Natural killer cell (primary cell): ENCODE measurements around the gene CAMK2D. TPM values are rescaled to one million over a fixed set of nuclear protein-coding genes. Genes with fewer than 3 reads are reported as not detected.
"Not testable (repeated sequence)": the region's sequence is repeated elsewhere in the genome, so short reads cannot be mapped to it uniquely, and the experiment has no call there.

ENCODE experiments used
- ATAC-seq, 3 donors: fragments of 150-1000 bp in 2 of 3; fragments of 200-7000 bp in 1 of 3; cut with Tn5 transposase; 1 replicate in 1 of 3; 2 replicates in 2 of 3; pipeline ENCODE4 v1.10.0; 2021; ENCODE audit warnings: mild to moderate bottlenecking in 2 of 3, moderate library complexity in 2 of 3
- DNase-seq, 2 donors: peaks; one replicate each; pipeline versions ENCODE4 v3.0.0 to v3.0.0-alpha.2; 2013 to 2021; ENCODE audit warnings: mixed read lengths in 1 of 2
- H3K27ac ChIP-seq: one replicate; pipeline ENCODE4 v1.5.1; 2013; ENCODE audit warnings: mild to moderate bottlenecking, low read length
- H3K27me3 ChIP-seq: one replicate; pipeline ENCODE4 v1.6.1; 2013; ENCODE audit warnings: low read length; ENCODE audit not compliant: control insufficient read depth, insufficient read depth
- H3K36me3 ChIP-seq: one replicate; pipeline ENCODE4 v1.6.1; 2013; ENCODE audit warnings: low read length; ENCODE audit not compliant: control insufficient read depth, insufficient read depth
- H3K4me1 ChIP-seq: one replicate; pipeline ENCODE4 v1.6.1; 2013; ENCODE audit warnings: low read length; ENCODE audit not compliant: control insufficient read depth, insufficient read depth
- H3K4me3 ChIP-seq: one replicate; pipeline ENCODE4 v1.5.1; 2013; ENCODE audit warnings: low read length
- H3K9me3 ChIP-seq: one replicate; pipeline ENCODE4 v1.6.1; 2013; ENCODE audit warnings: low read length; ENCODE audit not compliant: control insufficient read depth, insufficient read depth
- H3K27ac Mint-ChIP-seq, 2 donors: one replicate each; pipeline ENCODE4 v1.8.0; 2022; ENCODE audit warnings: mild to moderate bottlenecking in 2 of 2, mixed read lengths in 2 of 2, moderate library complexity in 1 of 2
- H3K27me3 Mint-ChIP-seq, 2 donors: one replicate each; pipeline ENCODE4 v1.8.0; 2022; ENCODE audit warnings: low read depth in 2 of 2, mixed read lengths in 2 of 2
- H3K36me3 Mint-ChIP-seq: one replicate; pipeline ENCODE4 v1.8.0; 2022; ENCODE audit warnings: mixed read lengths
- H3K4me1 Mint-ChIP-seq, 2 donors: one replicate each; pipeline ENCODE4 v1.8.0; 2022; ENCODE audit warnings: mixed read lengths in 2 of 2
- H3K4me3 Mint-ChIP-seq: one replicate; pipeline ENCODE4 v1.8.0; 2022; ENCODE audit warnings: mild to moderate bottlenecking, moderate library complexity, mixed read lengths
- H3K9me3 Mint-ChIP-seq, 2 donors: one replicate each; pipeline ENCODE4 v1.8.0; 2022; ENCODE audit warnings: mixed read lengths in 2 of 2
- CTCF ChIP-seq: fragments of 200-600 bp; IDR thresholded peaks from one replicate; pipeline ENCODE4 v1.8.0; 2022; ENCODE audit warnings: antibody characterized with exemption
- WGBS: methylation state at CpG from one replicate; pipeline ENCODE4 v1.1.7; 2013; ENCODE audit warnings: missing lambda C conversion rate; ENCODE audit not compliant: insufficient coverage; 5-methylcytosine and 5-hydroxymethylcytosine counted together
- intact Hi-C: fragments of 100-400 bp; cut with micrococcal nuclease; formaldehyde crosslinking; loops from one replicate; pipeline ENCODE4 v1.14.2; 2022
- total RNA-seq, 4 donors: library from RNA; stranded (reverse); fragments of 120-200 nt in 1 of 4; gene quantifications; one replicate each; pipeline versions ENCODE4 v1.2.3 to v1.2.4, GENCODE V29; 2013 to 2022

Gene CAMK2D
- total RNA-seq, 3 donors from 2014 or later (not counting 1 experiment from before 2014, with no cell fraction given), result 31.6 to 40.1 (median 34.5) TPM

- Mint-ChIP-seq H3K9me3 (peaks cover 0 to 3% of the 10 kb centered on the region in 2 donors), H3K36me3 (no peaks in the 10 kb centered on the region), H3K4me1 (no peaks in the 10 kb centered on the region), H3K4me3 (no peak overlapping the region), H3K27ac (no peak overlapping the region), H3K27me3 (peaks cover 3 to 16% of the 10 kb centered on the region in 2 donors)
- ATAC-seq (no peak), DNase-seq (no peak)
- Histone ChIP-seq H3K36me3 (no peaks in the 10 kb centered on the region), H3K4me1 (no peaks in the 10 kb centered on the region), H3K4me3 (no peak overlapping the region), H3K27ac (no peak overlapping the region), H3K9me3 (peaks cover 4% of the 10 kb centered on the region), H3K27me3 (no peaks in the 10 kb centered on the region)
- TF ChIP-seq CTCF, result no peak
- intact Hi-C loops, result no loop called here
Observed at GRCh38 chr4:113801882-113802281, 40.3 kb upstream of the CAMK2D start.

GRCh38 chr4:113796381-113796780 is 34.8 kb upstream of the CAMK2D start:
- H3K4me1 ChIP-seq, H3K27ac Mint-ChIP-seq, H3K27ac ChIP-seq, H3K9me3 Mint-ChIP-seq, DNase-seq, H3K27me3 ChIP-seq, H3K4me3 Mint-ChIP-seq, H3K4me1 Mint-ChIP-seq, H3K9me3 ChIP-seq, ATAC-seq, H3K36me3 ChIP-seq, H3K4me3 ChIP-seq, intact Hi-C loops: not testable (repeated sequence)
- peaks cover 13 to 30% of the 10 kb centered on the region in 2 donors for H3K27me3 Mint-ChIP-seq
- 95% methylated on average over 24 of the region's 24 CpGs for WGBS
- H3K36me3 Mint-ChIP-seq, result peaks cover 15% of the 10 kb centered on the region

GRCh38 chr4:113790478-113790877 is 28.9 kb upstream of the CAMK2D start:
- Mint-ChIP-seq H3K4me1 (no peaks in the 10 kb centered on the region), H3K4me3 (no peak overlapping the region), H3K36me3 (peaks cover 18% of the 10 kb centered on the region), H3K27ac (no peak overlapping the region), H3K27me3 (peaks cover 10 to 21% of the 10 kb centered on the region in 2 donors), H3K9me3 (peaks cover 9 to 10% of the 10 kb centered on the region in 2 donors)
- H3K36me3 ChIP-seq, result no peaks in the 10 kb centered on the region
- DNase-seq, result no peak
- H3K27me3 ChIP-seq, result no peaks in the 10 kb centered on the region
- TF ChIP-seq CTCF, result no peak
- no peak overlapping the region for H3K27ac ChIP-seq
- peaks cover 3% of the 10 kb centered on the region for H3K9me3 ChIP-seq
- H3K4me1 ChIP-seq, result no peaks in the 10 kb centered on the region
- no peak for ATAC-seq
- H3K4me3 ChIP-seq, result no peak overlapping the region
- WGBS, result no CpG with 5 or more reads among the region's 1 CpG
- intact Hi-C loops, result no loop called here

GRCh38 chr4:113788888-113789287 is 27.4 kb upstream of the CAMK2D start:
- H3K27ac ChIP-seq, result no peak overlapping the region
- H3K4me1 Mint-ChIP-seq, result peaks cover 0 to 6% of the 10 kb centered on the region in 2 donors
- H3K27me3 ChIP-seq, result no peaks in the 10 kb centered on the region
- DNase-seq (no peak), ATAC-seq (no peak)
- no peak for TF ChIP-seq CTCF
- H3K36me3 Mint-ChIP-seq, result peaks cover 18% of the 10 kb centered on the region
- no peak overlapping the region for H3K27ac Mint-ChIP-seq
- H3K4me3 Mint-ChIP-seq, result no peak overlapping the region
- H3K9me3 ChIP-seq, result peaks cover 3% of the 10 kb centered on the region
- no peak overlapping the region for H3K4me3 ChIP-seq
- H3K9me3 Mint-ChIP-seq, result peaks cover 9 to 10% of the 10 kb centered on the region in 2 donors
- H3K27me3 Mint-ChIP-seq, result peaks cover 10 to 14% of the 10 kb centered on the region in 2 donors
- intact Hi-C loops, result no loop called here
- no peaks in the 10 kb centered on the region for H3K4me1 ChIP-seq
- H3K36me3 ChIP-seq, result no peaks in the 10 kb centered on the region
